22Rv1 (cell line): ENCODE results near the gene SLC39A7.

ENCODE experiments used
- ZFX ChIP-seq: fragments of 450-650 bp; IDR thresholded peaks from 2 replicates; pipeline ENCODE4 v1.6.1; 2017; ENCODE audit warnings: antibody characterized with exemption, borderline replicate concordance
- TF ChIP-seq, protein P1 (sequence below): fragments of 450-650 bp; IDR thresholded peaks from 2 replicates; pipeline ENCODE4 v1.5.1; 2017; ENCODE audit warnings: mild to moderate bottlenecking

DNA sequence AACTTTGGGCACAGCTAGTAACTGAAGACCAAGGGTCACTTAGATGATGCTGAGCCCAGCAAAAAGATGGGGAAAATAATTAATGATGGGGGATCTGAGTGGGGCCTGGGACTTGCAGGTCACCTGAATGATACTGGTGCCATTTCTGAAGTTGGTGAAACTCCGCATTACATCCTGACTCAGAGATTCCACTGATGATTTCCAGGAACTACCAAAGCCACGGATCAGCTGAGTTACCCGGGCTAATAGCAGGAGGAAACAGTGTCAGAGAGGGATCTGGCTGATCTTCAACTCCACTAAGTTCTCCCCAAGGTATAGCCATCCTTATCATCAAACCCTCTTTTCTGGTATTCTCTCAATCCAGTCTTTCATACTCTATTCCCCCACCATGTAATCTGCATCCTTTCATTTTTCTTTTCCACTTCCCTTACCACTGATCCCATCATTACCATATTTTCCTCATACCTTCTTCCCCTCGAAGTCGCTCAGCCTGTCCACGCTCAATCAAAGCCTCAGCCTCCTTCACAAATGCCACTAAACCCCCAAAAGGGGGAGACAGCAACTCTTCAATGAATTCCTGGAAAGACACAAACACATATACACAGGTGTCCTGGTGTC is 50.8 kb downstream of the SLC39A7 start:
- TF ChIP-seq, protein P1, sequence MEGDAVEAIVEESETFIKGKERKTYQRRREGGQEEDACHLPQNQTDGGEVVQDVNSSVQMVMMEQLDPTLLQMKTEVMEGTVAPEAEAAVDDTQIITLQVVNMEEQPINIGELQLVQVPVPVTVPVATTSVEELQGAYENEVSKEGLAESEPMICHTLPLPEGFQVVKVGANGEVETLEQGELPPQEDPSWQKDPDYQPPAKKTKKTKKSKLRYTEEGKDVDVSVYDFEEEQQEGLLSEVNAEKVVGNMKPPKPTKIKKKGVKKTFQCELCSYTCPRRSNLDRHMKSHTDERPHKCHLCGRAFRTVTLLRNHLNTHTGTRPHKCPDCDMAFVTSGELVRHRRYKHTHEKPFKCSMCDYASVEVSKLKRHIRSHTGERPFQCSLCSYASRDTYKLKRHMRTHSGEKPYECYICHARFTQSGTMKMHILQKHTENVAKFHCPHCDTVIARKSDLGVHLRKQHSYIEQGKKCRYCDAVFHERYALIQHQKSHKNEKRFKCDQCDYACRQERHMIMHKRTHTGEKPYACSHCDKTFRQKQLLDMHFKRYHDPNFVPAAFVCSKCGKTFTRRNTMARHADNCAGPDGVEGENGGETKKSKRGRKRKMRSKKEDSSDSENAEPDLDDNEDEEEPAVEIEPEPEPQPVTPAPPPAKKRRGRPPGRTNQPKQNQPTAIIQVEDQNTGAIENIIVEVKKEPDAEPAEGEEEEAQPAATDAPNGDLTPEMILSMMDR = no peak
- no peak for TF ChIP-seq ZFX
